Neural crest cell (in vitro differentiated cells): ENCODE data around the gene GTF2IRD1. TPM values are rescaled to one million over a fixed set of nuclear protein-coding genes. Genes with fewer than 3 reads are reported as not detected.
A peak's percentile ranks its signal among the peaks of the same experiment; 100 is the strongest.

Source experiments
- DNase-seq: peaks from one replicate; pipeline ENCODE4 v3.0.0; 2021; ENCODE audit warnings: low read depth, mixed read lengths, low spot score
- H3K27ac Mint-ChIP-seq: one replicate; pipeline ENCODE4 v1.8.0; 2021; ENCODE audit warnings: mild to moderate bottlenecking, mixed read lengths; ENCODE audit not compliant: unreplicated experiment
- H3K27me3 Mint-ChIP-seq: 2 replicates; pipeline ENCODE4 v1.8.0; 2021; ENCODE audit warnings: low read depth, mild to moderate bottlenecking, mixed read lengths
- H3K36me3 Mint-ChIP-seq: 2 replicates; pipeline ENCODE4 v1.8.0; 2021; ENCODE audit warnings: low read depth, mild to moderate bottlenecking, mixed read lengths
- H3K4me1 Mint-ChIP-seq: 2 replicates; pipeline ENCODE4 v1.8.0; 2021; ENCODE audit warnings: mixed read lengths
- H3K4me3 Mint-ChIP-seq: one replicate; pipeline ENCODE4 v1.8.0; 2021; ENCODE audit warnings: mild to moderate bottlenecking, mixed read lengths
- H3K9me3 Mint-ChIP-seq: 2 replicates; pipeline ENCODE4 v1.8.0; 2021; ENCODE audit warnings: mixed read lengths
- total RNA-seq: library from RNA; stranded (reverse); gene quantifications from 2 replicates; pipeline ENCODE4 v1.2.1, GENCODE V29; 2021
- TF ChIP-seq, protein P1 (sequence below): fragments of 200-600 bp; sonication (generic); conservative IDR thresholded peaks from 2 replicates; pipeline ENCODE4 v1.5.0; 2021; ENCODE audit warnings: antibody characterized with exemption, mild to moderate bottlenecking

Gene GTF2IRD1
- total RNA-seq, 1 donor from 2014 or later, result 50.1 TPM

- Mint-ChIP-seq H3K36me3 (no peaks in the 10 kb centered on the region), H3K4me3 (peak overlapping the region; percentile 88), H3K27ac (peak overlapping the region; percentile 35), H3K4me1 (peaks cover 19% of the 10 kb centered on the region), H3K27me3 (no peaks in the 10 kb centered on the region), H3K9me3 (no peaks in the 10 kb centered on the region)
- DNase-seq, result peak; percentile 25
- TF ChIP-seq, protein P1, sequence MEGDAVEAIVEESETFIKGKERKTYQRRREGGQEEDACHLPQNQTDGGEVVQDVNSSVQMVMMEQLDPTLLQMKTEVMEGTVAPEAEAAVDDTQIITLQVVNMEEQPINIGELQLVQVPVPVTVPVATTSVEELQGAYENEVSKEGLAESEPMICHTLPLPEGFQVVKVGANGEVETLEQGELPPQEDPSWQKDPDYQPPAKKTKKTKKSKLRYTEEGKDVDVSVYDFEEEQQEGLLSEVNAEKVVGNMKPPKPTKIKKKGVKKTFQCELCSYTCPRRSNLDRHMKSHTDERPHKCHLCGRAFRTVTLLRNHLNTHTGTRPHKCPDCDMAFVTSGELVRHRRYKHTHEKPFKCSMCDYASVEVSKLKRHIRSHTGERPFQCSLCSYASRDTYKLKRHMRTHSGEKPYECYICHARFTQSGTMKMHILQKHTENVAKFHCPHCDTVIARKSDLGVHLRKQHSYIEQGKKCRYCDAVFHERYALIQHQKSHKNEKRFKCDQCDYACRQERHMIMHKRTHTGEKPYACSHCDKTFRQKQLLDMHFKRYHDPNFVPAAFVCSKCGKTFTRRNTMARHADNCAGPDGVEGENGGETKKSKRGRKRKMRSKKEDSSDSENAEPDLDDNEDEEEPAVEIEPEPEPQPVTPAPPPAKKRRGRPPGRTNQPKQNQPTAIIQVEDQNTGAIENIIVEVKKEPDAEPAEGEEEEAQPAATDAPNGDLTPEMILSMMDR, result no peak
These were observed 567 bp downstream of the GTF2IRD1 start for GRCh38 chr7:74454021-74454924.

- H3K4me3 Mint-ChIP-seq, result peak overlapping the region; percentile 88
- no peaks in the 10 kb centered on the region for H3K27me3 Mint-ChIP-seq
- peak overlapping the region; percentile 35 for H3K27ac Mint-ChIP-seq
- TF ChIP-seq, protein P1, result no peak
- no peaks in the 10 kb centered on the region for H3K36me3 Mint-ChIP-seq
- no peak for DNase-seq
- H3K9me3 Mint-ChIP-seq, result no peaks in the 10 kb centered on the region
- H3K4me1 Mint-ChIP-seq, result peaks cover 25% of the 10 kb centered on the region
These were observed 1.2 kb downstream of the GTF2IRD1 start for GRCh38 chr7:74454925-74455288.

GRCh38 chr7:74455291-74455804, 1.6 kb downstream of the GTF2IRD1 start:
- peaks cover 26% of the 10 kb centered on the region for H3K4me1 Mint-ChIP-seq
- H3K27ac Mint-ChIP-seq, result peak overlapping the region; percentile 50
- no peaks in the 10 kb centered on the region for H3K27me3 Mint-ChIP-seq
- no peaks in the 10 kb centered on the region for H3K9me3 Mint-ChIP-seq
- DNase-seq, result no peak
- TF ChIP-seq, protein P1, result no peak
- H3K4me3 Mint-ChIP-seq, result peak overlapping the region; percentile 88
- no peaks in the 10 kb centered on the region for H3K36me3 Mint-ChIP-seq

DNA sequence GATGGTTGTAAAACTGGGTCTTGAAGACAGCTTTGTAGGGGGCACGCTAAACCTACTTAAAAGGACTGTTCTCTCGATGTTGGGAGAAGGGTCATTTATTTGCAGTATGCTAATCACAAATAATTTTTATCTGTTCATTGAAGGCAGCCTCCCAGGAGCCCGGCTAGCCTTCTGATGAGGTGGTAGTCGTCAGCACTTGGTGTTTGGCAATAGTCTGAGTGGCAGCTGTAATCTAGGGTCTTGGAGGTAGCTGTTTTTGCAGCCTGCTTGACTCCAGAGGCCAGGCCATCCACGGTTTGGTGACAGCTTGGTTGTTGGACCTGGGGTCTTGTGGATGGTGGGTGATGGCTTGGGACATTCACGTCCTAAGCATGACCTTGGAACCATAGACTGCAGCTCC, 2.2 kb downstream of the GTF2IRD1 start:
- Mint-ChIP-seq H3K9me3 (no peaks in the 10 kb centered on the region), H3K4me1 (peaks cover 26% of the 10 kb centered on the region), H3K36me3 (no peaks in the 10 kb centered on the region), H3K4me3 (peak overlapping the region; percentile 88), H3K27me3 (no peaks in the 10 kb centered on the region), H3K27ac (no peak overlapping the region)
- no peak for DNase-seq
- TF ChIP-seq, protein P1, result no peak

- no peak for DNase-seq
- TF ChIP-seq, protein P1, result no peak
- Mint-ChIP-seq H3K4me1 (peaks cover 26% of the 10 kb centered on the region), H3K27ac (no peak overlapping the region), H3K36me3 (no peaks in the 10 kb centered on the region), H3K9me3 (no peaks in the 10 kb centered on the region), H3K4me3 (peak overlapping the region; percentile 65), H3K27me3 (no peaks in the 10 kb centered on the region)
These were observed 3.3 kb downstream of the GTF2IRD1 start for GRCh38 chr7:74457007-74457406.
